HL-60 (cell line): ENCODE measurements around the gene TTC17.

Experiments used
- DNase-seq, 2 experiments: peaks; one replicate each; pipeline ENCODE4 v3.0.0-alpha.2; 2010 to 2020; ENCODE audit warnings: low read depth in 1 of 2, low spot score in 1 of 2
- H3K27ac ChIP-seq: fragments of 250-450 bp; sonication (Bioruptor Pico); replicated peaks from 2 replicates; pipeline ENCODE4 v1.5.1; 2020; ENCODE audit warnings: mild to moderate bottlenecking, moderate library complexity
- H3K27me3 ChIP-seq: fragments of 250-450 bp; sonication (Bioruptor Pico); 2 replicates; pipeline ENCODE4 v1.5.1; 2021; ENCODE audit warnings: mild to moderate bottlenecking, moderate library complexity; ENCODE audit not compliant: insufficient read depth, poor library complexity, severe bottlenecking
- H3K4me3 ChIP-seq: replicated peaks from 2 replicates; pipeline ENCODE4 v1.5.1; 2011; ENCODE audit warnings: mild to moderate bottlenecking, control low read depth, low read length; ENCODE audit not compliant: insufficient read depth
- CTCF ChIP-seq: IDR thresholded peaks from one replicate; pipeline ENCODE4 v1.5.1; 2011; ENCODE audit warnings: low read length, control low read depth, inconsistent platforms; ENCODE audit not compliant: insufficient read depth
- GABPA ChIP-seq: IDR thresholded peaks from 2 replicates; pipeline ENCODE4 v1.6.1; 2012; ENCODE audit warnings: low read depth
- POLR2AphosphoS5 ChIP-seq: IDR thresholded peaks from 2 replicates; pipeline ENCODE4 v1.6.1; 2012; ENCODE audit warnings: low read depth
- SPI1 ChIP-seq: IDR thresholded peaks from 2 replicates; pipeline ENCODE4 v1.6.1; 2012; ENCODE audit warnings: low read depth, mild to moderate bottlenecking, borderline replicate concordance
- TF ChIP-seq, protein P1 (sequence below): IDR thresholded peaks from 2 replicates; pipeline ENCODE4 v1.6.1; 2012; ENCODE audit warnings: low read depth; ENCODE audit not compliant: insufficient replicate concordance

TTC17 gene

DNA sequence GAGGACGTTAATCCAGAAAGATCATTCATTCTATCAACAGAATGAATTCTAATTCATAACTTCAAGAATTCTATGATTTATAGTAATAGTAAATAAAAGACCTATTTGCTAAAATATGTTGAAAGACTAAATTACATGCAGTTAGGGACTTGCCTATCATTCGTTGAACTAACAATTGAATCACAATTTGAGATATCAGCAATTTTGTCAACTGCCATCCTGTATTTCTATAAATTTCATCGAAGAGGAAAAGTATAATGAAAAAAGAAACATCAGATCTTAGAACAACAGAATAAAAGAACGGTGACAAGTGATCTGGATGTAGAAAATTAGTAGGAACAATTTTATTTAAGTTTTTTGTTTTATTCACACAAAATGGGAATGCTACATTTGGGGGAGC, 4.4 kb upstream of the TTC17 start:
- Histone ChIP-seq H3K27me3 (no peaks in the 10 kb centered on the region), H3K4me3 (no peak overlapping the region), H3K27ac (no peak overlapping the region)
- DNase-seq = no peak
- TF ChIP-seq POLR2AphosphoS5 = no peak
- TF ChIP-seq GABPA = no peak
- no peak for TF ChIP-seq CTCF
- TF ChIP-seq SPI1 = no peak
- TF ChIP-seq, protein P1, sequence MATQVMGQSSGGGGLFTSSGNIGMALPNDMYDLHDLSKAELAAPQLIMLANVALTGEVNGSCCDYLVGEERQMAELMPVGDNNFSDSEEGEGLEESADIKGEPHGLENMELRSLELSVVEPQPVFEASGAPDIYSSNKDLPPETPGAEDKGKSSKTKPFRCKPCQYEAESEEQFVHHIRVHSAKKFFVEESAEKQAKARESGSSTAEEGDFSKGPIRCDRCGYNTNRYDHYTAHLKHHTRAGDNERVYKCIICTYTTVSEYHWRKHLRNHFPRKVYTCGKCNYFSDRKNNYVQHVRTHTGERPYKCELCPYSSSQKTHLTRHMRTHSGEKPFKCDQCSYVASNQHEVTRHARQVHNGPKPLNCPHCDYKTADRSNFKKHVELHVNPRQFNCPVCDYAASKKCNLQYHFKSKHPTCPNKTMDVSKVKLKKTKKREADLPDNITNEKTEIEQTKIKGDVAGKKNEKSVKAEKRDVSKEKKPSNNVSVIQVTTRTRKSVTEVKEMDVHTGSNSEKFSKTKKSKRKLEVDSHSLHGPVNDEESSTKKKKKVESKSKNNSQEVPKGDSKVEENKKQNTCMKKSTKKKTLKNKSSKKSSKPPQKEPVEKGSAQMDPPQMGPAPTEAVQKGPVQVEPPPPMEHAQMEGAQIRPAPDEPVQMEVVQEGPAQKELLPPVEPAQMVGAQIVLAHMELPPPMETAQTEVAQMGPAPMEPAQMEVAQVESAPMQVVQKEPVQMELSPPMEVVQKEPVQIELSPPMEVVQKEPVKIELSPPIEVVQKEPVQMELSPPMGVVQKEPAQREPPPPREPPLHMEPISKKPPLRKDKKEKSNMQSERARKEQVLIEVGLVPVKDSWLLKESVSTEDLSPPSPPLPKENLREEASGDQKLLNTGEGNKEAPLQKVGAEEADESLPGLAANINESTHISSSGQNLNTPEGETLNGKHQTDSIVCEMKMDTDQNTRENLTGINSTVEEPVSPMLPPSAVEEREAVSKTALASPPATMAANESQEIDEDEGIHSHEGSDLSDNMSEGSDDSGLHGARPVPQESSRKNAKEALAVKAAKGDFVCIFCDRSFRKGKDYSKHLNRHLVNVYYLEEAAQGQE = no peak

- H3K27ac ChIP-seq = no peak overlapping the region
- no peak for DNase-seq
- no peak for TF ChIP-seq POLR2AphosphoS5
- TF ChIP-seq SPI1 = no peak
- TF ChIP-seq GABPA = no peak
- TF ChIP-seq, protein P1 = no peak
- no peak for TF ChIP-seq CTCF
These were observed 2.4 kb upstream of the TTC17 start for GRCh38 chr11:43356336-43356735.

GRCh38 chr11:43358279-43358800, 380 bp upstream of the TTC17 start:
- no peaks in the 10 kb centered on the region for H3K27me3 ChIP-seq
- H3K4me3 ChIP-seq = peak overlapping the region; percentile 89
- no peak for TF ChIP-seq GABPA
- no peak for TF ChIP-seq POLR2AphosphoS5
- TF ChIP-seq, protein P1 = peak; percentile 83
- no peak for TF ChIP-seq CTCF
- TF ChIP-seq SPI1 = peak; percentile 20; the same call in 1 of the 2 replicates
- DNase-seq = peak in 1 of 2 experiments; percentile 21
- peak overlapping the region; percentile 95 for H3K27ac ChIP-seq

More at GRCh38 chr11:43356336-43356735, 2.4 kb upstream of the TTC17 start:
- Histone ChIP-seq H3K27me3 (no peaks in the 10 kb centered on the region), H3K4me3 (no peak overlapping the region)
